ENCODE measurements around the gene MMAB. TPM values are rescaled to one million over a fixed set of nuclear protein-coding genes. Genes with fewer than 3 reads are reported as not detected.

The MMAB gene
- total and polyA plus RNA-seq, 2 of the 13 experiments (the other 11 are each of a cell fraction or from before 2014, with no cell fraction given), result 26.1 to 77.3 TPM

DNA sequence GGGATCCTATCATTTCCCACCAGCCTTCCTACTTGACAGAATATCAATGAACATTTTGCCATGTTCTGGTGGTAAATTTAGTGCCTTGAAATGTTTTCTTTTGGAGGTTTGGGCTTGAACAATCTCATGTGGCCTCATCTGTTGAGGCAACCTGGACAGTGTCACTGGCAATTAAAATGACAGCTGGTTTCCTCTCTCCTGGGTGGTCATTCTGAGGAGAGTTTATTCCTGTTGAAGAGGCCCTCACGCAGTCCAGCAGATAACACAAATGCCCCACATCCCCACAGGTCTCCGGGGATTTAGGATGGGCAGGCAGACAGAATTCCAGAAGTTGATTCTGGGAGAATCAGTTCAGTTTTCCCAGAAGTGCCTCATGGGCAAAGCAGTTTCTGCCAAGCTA, 41.9 kb downstream of the MMAB start:
- TF ChIP-seq JDP2 (CRISPR knock-in tag; IDR thresholded peaks at IDR 0.05; ENCODE audit: borderline replicate concordance) (no peak), SMARCC2 (IDR thresholded peaks at IDR 0.05) (no peak), ZNF124 (CRISPR knock-in tag; IDR thresholded peaks at IDR 0.05) (no peak), ZNF296 (CRISPR knock-in tag; conservative IDR thresholded peaks at IDR 0.05) (no peak), ZZZ3 (CRISPR knock-in tag; IDR thresholded peaks at IDR 0.05; ENCODE audit: borderline replicate concordance) (no peak), ARNT (IDR thresholded peaks at IDR 0.05) (no peak), SUZ12 (IDR thresholded peaks at IDR 0.05; ENCODE audit: low read depth, low read length) (no peak), ZNF850 (CRISPR knock-in tag; conservative IDR thresholded peaks at IDR 0.05) (no peak), ZNF552 (CRISPR knock-in tag; IDR thresholded peaks at IDR 0.05; ENCODE audit: borderline replicate concordance) (no peak), SNAI1 (CRISPR knock-in tag; IDR thresholded peaks at IDR 0.05; ENCODE audit: borderline replicate concordance) (no peak), NFAT5 (CRISPR knock-in tag; IDR thresholded peaks at IDR 0.05) (no peak), MIER3 (CRISPR knock-in tag; IDR thresholded peaks at IDR 0.05; ENCODE audit: borderline replicate concordance) (no peak), MTF1 (CRISPR knock-in tag; IDR thresholded peaks at IDR 0.05) (no peak), FOXM1 (CRISPR knock-in tag; IDR thresholded peaks at IDR 0.05) (no peak), NFE2L2 (IDR thresholded peaks at IDR 0.05; ENCODE audit: low read length) (no peak), KDM5A (IDR thresholded peaks at IDR 0.05; ENCODE audit: borderline replicate concordance, low read length) (no peak)
- TF ChIP-seq, protein P1, sequence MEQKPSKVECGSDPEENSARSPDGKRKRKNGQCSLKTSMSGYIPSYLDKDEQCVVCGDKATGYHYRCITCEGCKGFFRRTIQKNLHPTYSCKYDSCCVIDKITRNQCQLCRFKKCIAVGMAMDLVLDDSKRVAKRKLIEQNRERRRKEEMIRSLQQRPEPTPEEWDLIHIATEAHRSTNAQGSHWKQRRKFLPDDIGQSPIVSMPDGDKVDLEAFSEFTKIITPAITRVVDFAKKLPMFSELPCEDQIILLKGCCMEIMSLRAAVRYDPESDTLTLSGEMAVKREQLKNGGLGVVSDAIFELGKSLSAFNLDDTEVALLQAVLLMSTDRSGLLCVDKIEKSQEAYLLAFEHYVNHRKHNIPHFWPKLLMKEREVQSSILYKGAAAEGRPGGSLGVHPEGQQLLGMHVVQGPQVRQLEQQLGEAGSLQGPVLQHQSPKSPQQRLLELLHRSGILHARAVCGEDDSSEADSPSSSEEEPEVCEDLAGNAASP (CRISPR knock-in tag; IDR thresholded peaks at IDR 0.05; ENCODE audit: borderline replicate concordance), result no peak
- TF ChIP-seq, protein P2, sequence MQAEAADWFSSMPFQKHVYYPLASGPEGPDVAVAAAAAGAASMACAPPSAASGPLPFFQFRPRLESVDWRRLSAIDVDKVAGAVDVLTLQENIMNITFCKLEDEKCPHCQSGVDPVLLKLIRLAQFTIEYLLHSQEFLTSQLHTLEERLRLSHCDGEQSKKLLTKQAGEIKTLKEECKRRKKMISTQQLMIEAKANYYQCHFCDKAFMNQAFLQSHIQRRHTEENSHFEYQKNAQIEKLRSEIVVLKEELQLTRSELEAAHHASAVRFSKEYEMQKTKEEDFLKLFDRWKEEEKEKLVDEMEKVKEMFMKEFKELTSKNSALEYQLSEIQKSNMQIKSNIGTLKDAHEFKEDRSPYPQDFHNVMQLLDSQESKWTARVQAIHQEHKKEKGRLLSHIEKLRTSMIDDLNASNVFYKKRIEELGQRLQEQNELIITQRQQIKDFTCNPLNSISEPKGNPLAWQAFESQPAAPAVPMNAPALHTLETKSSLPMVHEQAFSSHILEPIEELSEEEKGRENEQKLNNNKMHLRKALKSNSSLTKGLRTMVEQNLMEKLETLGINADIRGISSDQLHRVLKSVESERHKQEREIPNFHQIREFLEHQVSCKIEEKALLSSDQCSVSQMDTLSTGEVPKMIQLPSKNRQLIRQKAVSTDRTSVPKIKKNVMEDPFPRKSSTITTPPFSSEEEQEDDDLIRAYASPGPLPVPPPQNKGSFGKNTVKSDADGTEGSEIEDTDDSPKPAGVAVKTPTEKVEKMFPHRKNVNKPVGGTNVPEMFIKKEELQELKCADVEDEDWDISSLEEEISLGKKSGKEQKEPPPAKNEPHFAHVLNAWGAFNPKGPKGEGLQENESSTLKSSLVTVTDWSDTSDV (CRISPR knock-in tag; IDR thresholded peaks at IDR 0.05), result no peak
- Histone ChIP-seq H3K4me3 (replicated peaks in 1 of 3; ENCODE audit: insufficient read depth in 1 of 3, low read depth in 2 of 3, low read length in 3 of 3) (no peak overlapping the region), H3K27ac (ENCODE audit: extremely low read length, insufficient read depth, low read length) (no peak overlapping the region), H2AFZ (ENCODE audit: low read length) (no peak overlapping the region), H3K4me2 (ENCODE audit: low read depth, low read length) (no peak overlapping the region), H3K9ac (ENCODE audit: insufficient read depth, low read depth, low read length) (no peak overlapping the region), H4K20me1 (ENCODE audit: insufficient read depth, low read length) (no peaks in the 10 kb centered on the region), H3K27me3 (ENCODE audit: control insufficient read depth in 1 of 2, insufficient read depth in 2 of 2, low read length in 2 of 2) (no peaks in the 10 kb centered on the region), H3K79me2 (ENCODE audit: insufficient read depth, low read length) (no peaks in the 10 kb centered on the region), H3K36me3 (replicated peaks in 1 of 2; ENCODE audit: control insufficient read depth in 1 of 2, insufficient read depth in 2 of 2, low read length in 2 of 2) (peaks cover 7 to 11% of the 10 kb centered on the region in 2 experiments; a peak in 3 of 5 replicates), H3K4me1 (ENCODE audit: insufficient read depth, low read length) (peaks cover 16% of the 10 kb centered on the region), H3K9me3 (ENCODE audit: low read length) (no peaks in the 10 kb centered on the region)
- ATAC-seq, result no peak
- no peak for DNase-seq (ENCODE audit: low spot score)
- ChIA-PET POLR2A (no interaction called here), CTCF (ENCODE audit: low intra/inter-chr PET ratio, low total read pairs) (no interaction called here)
- no peak for FAIRE-seq
- no TSS peak for BruUV-seq (replicated peaks)
- intact Hi-C loops (cut with micrococcal nuclease; ENCODE audit: unreplicated experiment) (no loop called here), in situ Hi-C loops (cut with HindIII; ENCODE audit: extremely low pct_ligation_motif_present, low pct_unique_long_range_greater_than_20kb) (no loop called here)
- WGBS (ENCODE audit: low lambda C conversion rate), result no CpG with 5 or more reads among the region's 2 CpGs

All from HepG2 (cell line).